ENCODE results near the gene BCAS3. TPM values are rescaled to one million over a fixed set of nuclear protein-coding genes. Genes with fewer than 3 reads are reported as not detected.

BCAS3 gene
- total RNA-seq, 2 experiments from 2014 or later = 20.1 to 31.8 TPM

DNA sequence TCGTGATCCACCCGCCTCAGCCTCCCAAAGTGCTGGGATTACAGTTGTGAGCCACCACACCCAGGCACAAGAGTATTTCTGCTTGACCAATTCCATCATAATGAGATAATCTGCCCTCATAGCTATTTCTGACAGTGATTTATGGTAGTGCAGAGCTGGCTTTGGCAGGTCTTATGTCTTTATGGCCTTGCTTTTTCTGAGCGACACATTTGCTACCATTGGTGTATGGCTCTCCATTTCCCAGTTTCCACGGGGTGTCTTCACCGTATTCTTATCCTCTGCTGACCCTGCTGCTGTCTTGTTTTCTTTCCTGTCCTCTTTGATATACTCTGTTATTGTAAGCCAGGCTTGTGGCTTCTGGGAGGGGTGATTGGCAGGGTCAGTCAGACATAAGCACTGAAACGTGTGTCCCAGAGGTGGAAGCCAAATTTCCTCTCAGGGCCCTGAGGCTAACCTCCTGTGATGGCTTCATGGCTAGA, 560.8 kb downstream of the BCAS3 start:
- ATAC-seq (ENCODE audit: poor library complexity) (no peak), DNase-seq (no peak)
- TF ChIP-seq, protein P1, sequence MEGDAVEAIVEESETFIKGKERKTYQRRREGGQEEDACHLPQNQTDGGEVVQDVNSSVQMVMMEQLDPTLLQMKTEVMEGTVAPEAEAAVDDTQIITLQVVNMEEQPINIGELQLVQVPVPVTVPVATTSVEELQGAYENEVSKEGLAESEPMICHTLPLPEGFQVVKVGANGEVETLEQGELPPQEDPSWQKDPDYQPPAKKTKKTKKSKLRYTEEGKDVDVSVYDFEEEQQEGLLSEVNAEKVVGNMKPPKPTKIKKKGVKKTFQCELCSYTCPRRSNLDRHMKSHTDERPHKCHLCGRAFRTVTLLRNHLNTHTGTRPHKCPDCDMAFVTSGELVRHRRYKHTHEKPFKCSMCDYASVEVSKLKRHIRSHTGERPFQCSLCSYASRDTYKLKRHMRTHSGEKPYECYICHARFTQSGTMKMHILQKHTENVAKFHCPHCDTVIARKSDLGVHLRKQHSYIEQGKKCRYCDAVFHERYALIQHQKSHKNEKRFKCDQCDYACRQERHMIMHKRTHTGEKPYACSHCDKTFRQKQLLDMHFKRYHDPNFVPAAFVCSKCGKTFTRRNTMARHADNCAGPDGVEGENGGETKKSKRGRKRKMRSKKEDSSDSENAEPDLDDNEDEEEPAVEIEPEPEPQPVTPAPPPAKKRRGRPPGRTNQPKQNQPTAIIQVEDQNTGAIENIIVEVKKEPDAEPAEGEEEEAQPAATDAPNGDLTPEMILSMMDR (IDR thresholded peaks at IDR 0.05) = no peak
- Mint-ChIP-seq H3K27me3 (no peaks in the 10 kb centered on the region), H3K9me3 (no peaks in the 10 kb centered on the region), H3K4me3 (no peak overlapping the region), H3K4me1 (ENCODE audit: low read depth) (peaks cover 4% of the 10 kb centered on the region), H3K27ac (no peak overlapping the region), H3K36me3 (ENCODE audit: low read depth) (no peaks in the 10 kb centered on the region)
- ChIA-PET POLR2A (interaction anchor here (2.1 kb wide), 1 partner anchor 16 kb away, joined by 4 read pairs; no protein-coding TSS in a partner anchor), CTCF (no interaction called here)
- H3K36me3 ChIP-seq (ENCODE audit: insufficient read depth, low read length) = no peaks in the 10 kb centered on the region
- no peak overlapping the region for H3K27ac ChIP-seq (ENCODE audit: low read depth in 1 of 2, low read length in 2 of 2)
- H3K27me3 ChIP-seq (ENCODE audit: control insufficient read depth in 1 of 2, insufficient read depth in 2 of 2, low read length in 2 of 2) = no peaks in the 10 kb centered on the region
- H3K9me3 ChIP-seq (ENCODE audit: control insufficient read depth in 1 of 2, insufficient read depth in 1 of 2, low read length in 2 of 2) = no peaks in the 10 kb centered on the region
- no peaks in the 10 kb centered on the region for H3K4me1 ChIP-seq (ENCODE audit: insufficient read depth, low read length)
- H3K4me3 ChIP-seq (ENCODE audit: low read length) = no peak overlapping the region
- intact Hi-C loops (cut with DNase I, micrococcal nuclease) = no loop called here

- H3K4me1 ChIP-seq (ENCODE audit: insufficient read depth, low read length) = no peaks in the 10 kb centered on the region
- ATAC-seq (ENCODE audit: poor library complexity) = no peak
- Mint-ChIP-seq H3K9me3 (no peaks in the 10 kb centered on the region), H3K27me3 (no peaks in the 10 kb centered on the region), H3K4me1 (ENCODE audit: low read depth) (peaks cover 4% of the 10 kb centered on the region), H3K4me3 (no peak overlapping the region), H3K36me3 (ENCODE audit: low read depth) (no peaks in the 10 kb centered on the region), H3K27ac (no peak overlapping the region)
- TF ChIP-seq, protein P1 (IDR thresholded peaks at IDR 0.05) = no peak
- no peak for DNase-seq
- H3K36me3 ChIP-seq (ENCODE audit: insufficient read depth, low read length) = no peaks in the 10 kb centered on the region
- CTCF ChIA-PET = interaction anchor here (0.6 kb wide), 1 partner anchor 45 kb away, joined by 5 read pairs; no protein-coding TSS in a partner anchor
- no peak overlapping the region for H3K27ac ChIP-seq (ENCODE audit: low read depth in 1 of 2, low read length in 2 of 2)
- H3K27me3 ChIP-seq (ENCODE audit: control insufficient read depth in 1 of 2, insufficient read depth in 2 of 2, low read length in 2 of 2) = no peaks in the 10 kb centered on the region
- intact Hi-C loops (cut with DNase I, micrococcal nuclease) = no loop called here
- no peaks in the 10 kb centered on the region for H3K9me3 ChIP-seq (ENCODE audit: control insufficient read depth in 1 of 2, insufficient read depth in 1 of 2, low read length in 2 of 2)
- POLR2A ChIA-PET = no interaction called here
- no peak overlapping the region for H3K4me3 ChIP-seq (ENCODE audit: low read length)
Measured at GRCh38 chr17:61239327-61239726, 561.7 kb downstream of the BCAS3 start.

DNA sequence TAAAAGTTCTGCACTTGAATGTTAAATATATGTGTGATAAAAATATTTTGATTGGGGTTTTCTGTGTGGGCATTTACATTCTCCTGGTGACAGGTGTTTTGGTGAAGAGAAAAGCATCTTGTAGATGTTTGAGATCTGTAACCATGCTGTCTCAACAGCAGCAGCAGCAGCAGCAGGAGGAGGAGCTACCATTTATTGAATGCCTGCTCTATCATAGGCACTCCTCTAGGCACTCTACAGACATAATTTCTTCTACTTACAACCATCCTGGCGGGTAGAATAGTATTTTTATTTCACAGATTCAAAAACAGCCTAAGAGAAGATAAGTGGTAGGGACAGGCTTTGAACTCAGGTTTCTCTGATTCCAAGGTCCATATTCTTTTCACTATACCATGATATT, 562.3 kb downstream of the BCAS3 start:
- Histone ChIP-seq H3K27ac (ENCODE audit: low read depth in 1 of 2, low read length in 2 of 2) (no peak overlapping the region), H3K36me3 (ENCODE audit: insufficient read depth, low read length) (no peaks in the 10 kb centered on the region), H3K9me3 (ENCODE audit: control insufficient read depth in 1 of 2, insufficient read depth in 1 of 2, low read length in 2 of 2) (no peaks in the 10 kb centered on the region), H3K4me3 (ENCODE audit: low read length) (no peak overlapping the region), H3K4me1 (ENCODE audit: insufficient read depth, low read length) (no peaks in the 10 kb centered on the region), H3K27me3 (ENCODE audit: control insufficient read depth in 1 of 2, insufficient read depth in 2 of 2, low read length in 2 of 2) (no peaks in the 10 kb centered on the region)
- Mint-ChIP-seq H3K4me3 (no peak overlapping the region), H3K36me3 (ENCODE audit: low read depth) (no peaks in the 10 kb centered on the region), H3K27ac (no peak overlapping the region), H3K9me3 (no peaks in the 10 kb centered on the region), H3K27me3 (no peaks in the 10 kb centered on the region), H3K4me1 (ENCODE audit: low read depth) (peaks cover 4% of the 10 kb centered on the region)
- ChIA-PET CTCF (interaction anchor here (0.6 kb wide), 1 partner anchor 45 kb away, joined by 5 read pairs; no protein-coding TSS in a partner anchor), POLR2A (no interaction called here)
- intact Hi-C loops (cut with DNase I, micrococcal nuclease) = no loop called here
- TF ChIP-seq, protein P1 (IDR thresholded peaks at IDR 0.05) = no peak
- ATAC-seq (ENCODE audit: poor library complexity) = no peak
- DNase-seq = no peak
